ENCODE measurements around the gene TRIM3.

The TRIM3 gene

GRCh38 chr11:6437423-6437822 lies 36.3 kb downstream of the TRIM3 start:
- no peak for DNase-seq

DNA sequence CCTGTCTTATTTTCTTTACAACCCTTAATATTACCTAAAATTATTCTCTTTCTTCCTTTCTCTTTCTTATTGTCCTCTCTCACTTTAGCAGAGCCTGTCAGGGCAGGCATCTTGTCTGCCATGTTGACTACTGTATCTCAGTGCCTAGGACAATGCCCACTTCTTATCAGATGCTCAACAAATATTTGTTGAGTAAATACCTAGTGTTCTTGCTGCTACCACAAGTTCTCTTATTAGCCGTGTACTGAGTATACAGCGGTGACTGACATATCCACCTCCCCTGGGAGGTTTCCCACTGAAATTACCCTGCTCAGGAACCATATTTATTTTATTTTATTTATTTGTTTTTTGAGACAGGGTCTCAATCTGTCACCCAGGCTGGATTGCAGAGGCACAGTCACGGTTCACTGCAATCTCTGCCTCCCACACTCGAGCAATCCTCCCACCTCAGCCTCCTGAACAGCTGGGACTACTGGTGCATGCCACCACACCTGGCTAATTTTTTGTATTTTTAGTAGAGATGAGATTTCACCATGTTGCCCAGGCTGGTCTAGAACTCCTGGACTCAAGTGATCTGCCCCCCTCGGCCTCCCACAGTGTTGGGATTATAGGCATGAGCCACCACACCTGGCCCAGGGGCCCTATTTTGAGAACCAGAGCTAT lies 39.6 kb downstream of the TRIM3 start:
- no peak for DNase-seq

- DNase-seq, result no peak
Measured at GRCh38 chr11:6431861-6432260, 41.9 kb downstream of the TRIM3 start.

DNA sequence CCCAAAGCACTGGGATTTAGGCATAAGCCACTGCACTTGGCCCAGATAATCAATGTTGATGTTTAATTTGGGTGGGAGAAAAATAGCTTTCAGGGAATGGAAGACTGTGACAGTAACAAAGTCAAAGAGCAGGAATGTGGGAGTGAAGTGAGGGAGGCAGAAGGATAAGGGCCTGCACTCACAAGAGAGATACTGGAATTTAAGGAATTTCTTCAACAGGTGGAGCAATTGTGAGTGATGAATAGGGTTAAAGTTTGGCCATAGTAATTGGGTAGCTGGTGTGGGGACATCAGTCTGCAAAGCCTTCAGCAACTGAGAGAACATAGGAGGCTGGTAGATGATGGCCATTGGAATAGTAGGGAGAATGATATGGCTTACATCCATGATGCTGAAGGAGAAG lies 46.2 kb downstream of the TRIM3 start:
- DNase-seq, result no peak

- no peak for DNase-seq
Measured at GRCh38 chr11:6420677-6421076, 53.1 kb downstream of the TRIM3 start.

GRCh38 chr11:6419009-6419631 lies 54.6 kb downstream of the TRIM3 start, which contains the start of gene APBB1:
TSS of gene APBB1 (minus strand) at chr11:6419094. CDS start at chr11:6411347, 7,747 bp downstream.
- DNase-seq, result peak; percentile 60 to 83 (median 71)

DNA sequence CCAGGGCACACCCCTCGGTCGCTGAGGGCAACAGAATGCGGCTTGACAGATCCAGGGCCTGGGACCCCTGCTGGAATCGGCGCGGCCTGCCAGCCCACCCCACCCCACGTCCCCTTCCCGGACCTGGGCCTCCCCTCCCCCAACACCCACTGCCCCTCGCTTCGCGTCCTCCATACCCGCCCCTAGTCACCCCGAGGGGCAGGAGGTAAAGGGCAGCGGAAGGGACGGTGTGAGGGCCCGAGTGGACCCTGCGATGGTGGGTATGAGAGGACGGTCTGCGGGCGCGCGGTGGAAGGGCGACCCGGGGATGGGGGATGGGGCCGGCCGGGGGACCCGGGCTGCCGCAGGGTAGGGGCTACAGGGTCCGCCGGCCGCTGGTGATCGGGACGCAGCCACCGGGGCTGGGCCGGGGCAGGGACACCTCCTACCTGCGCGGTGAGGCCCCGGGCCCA lies 55.2 kb downstream of the TRIM3 start:
- peak in 2 of 6 experiments; percentile 24 for DNase-seq

DNA sequence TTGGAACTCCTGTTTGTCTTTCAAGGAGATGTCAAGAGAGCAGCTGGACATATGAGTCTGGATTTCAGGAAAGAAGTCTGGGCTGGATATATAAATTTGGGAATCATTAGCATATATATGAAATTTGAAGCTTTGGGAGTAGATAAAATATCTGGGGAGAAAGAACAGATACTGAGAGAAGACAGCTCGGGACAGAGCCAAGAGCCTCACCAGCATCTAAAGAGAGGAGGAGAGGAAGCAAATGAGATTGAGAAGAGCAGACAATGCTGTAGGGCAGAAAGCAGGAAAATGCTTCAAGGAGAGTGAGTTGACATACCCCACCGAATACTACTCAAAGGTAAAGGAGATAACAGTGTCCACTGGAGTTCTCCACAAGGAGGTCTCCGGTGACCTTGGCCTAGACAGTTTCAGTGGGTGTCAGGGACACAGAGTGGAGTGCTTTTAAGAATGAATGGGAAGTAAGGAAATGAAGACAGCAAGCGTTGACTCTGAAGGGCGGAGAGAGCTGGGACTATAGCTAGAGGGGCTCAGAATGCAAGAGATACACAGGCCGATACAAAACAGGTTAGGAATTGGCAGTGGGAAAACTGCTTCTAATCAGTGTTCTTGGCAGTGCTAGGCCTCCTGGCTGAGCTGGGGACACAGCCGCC lies 55.7 kb downstream of the TRIM3 start:
- peak in 2 of 6 experiments; percentile 16 to 57 for DNase-seq

- no peak for DNase-seq
Measured at GRCh38 chr11:6415797-6416196, 57.9 kb downstream of the TRIM3 start.

DNA sequence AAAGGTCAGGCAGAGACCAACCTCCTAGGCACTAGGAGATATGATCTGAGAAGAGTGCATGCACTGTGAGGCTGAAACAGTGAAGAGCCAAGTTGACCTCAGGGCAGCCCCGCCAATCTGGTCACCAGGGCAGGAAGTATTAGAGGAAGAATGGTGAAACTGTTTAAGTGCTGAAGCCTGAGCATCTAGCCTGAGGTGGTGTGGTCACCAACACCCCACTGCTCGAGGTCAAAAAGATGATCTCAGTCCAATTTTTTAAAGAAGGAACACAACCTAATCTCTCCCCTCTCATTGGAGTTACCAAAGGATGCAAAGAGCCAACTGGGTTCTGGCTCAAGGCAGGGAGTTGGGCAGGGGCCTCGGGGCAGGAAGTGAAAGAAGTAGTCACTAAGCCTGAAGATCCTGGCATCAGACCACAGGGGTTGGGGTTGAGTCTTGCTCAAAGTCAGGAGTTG lies 58.8 kb downstream of the TRIM3 start:
- peak in 1 of 6 experiments; percentile 12 for DNase-seq

DNA sequence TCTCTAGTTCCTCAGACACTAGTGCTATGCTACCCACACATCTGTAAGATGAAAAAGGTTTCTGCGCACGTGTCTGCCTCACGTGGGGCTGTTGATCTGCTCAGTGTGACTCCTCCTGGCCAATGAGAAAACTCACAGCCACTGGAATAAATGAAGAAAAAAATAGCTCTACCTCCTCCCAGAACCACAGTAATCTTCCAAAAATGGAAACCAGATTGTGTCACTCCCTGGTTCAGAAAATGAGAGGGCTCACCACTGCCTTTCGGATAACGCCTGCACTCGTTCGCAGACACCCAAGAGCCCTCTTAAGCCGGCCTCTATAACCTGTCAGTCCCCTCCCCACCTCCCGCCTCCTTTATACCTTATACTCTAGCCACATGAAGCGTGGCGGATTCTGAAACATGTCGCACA lies 59.9 kb downstream of the TRIM3 start:
- DNase-seq, result peak; percentile 65 to 87 (median 84)

- no peak for DNase-seq
Measured at GRCh38 chr11:6411594-6412031, 62.1 kb downstream of the TRIM3 start.

DNA sequence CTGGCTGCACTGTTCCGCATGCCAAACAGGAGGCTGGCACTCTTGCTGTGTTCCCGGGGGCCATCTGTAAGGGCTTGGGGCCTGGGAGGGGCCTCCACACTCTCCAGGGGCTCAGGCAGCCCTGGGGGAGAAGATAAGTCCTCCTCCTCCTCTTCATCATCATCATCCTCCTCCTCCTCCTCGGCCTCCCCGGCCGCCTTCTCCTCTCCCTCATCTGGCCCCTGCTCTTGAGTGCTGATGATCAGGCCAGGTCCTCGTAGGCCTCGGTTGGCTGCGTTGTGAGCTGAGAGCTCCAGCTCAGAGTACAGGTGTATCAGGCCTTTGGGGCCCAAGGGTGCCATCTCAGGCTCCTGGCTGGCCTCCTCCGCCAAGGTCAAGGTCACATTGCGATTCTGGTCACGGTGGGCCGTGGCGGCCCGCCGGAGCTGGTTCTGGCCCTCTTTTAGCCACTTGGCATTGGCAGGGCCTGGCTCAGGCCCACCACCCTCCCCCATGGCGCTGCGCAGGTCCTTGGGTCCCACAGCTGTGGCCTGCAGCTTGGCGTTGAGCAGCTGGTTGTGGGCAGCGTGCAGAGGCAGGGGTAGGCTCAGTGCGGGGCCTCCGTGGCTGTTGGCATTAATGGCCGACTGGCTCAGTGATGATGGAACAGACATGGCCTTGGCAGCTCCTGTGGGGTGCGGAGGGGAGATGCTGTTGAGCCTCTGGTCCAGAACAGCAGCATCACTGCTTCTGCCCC lies 62.9 kb downstream of the TRIM3 start:
- DNase-seq, result no peak

GRCh38 chr11:6406370-6406769 lies 67.4 kb downstream of the TRIM3 start:
- no peak for DNase-seq

DNA sequence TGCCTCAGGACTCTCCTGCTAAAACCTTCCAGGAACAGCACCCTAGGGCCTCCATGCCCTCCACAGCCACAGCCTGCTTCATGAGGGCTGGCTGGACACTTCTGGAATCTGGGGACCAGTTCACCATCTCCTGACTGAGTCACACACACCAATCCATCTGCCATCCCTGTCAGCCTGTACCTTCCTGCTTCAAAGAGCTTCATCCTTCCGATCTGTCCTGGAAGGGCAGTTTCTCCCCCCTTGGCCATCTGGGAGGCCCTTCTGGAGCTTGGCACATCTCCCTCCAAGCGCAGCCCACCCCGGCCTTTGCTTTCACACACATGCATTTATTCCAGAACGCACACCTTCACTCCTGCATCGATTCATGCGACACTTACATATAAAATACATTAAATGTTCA lies 67.9 kb downstream of the TRIM3 start:
- DNase-seq, result no peak

DNA sequence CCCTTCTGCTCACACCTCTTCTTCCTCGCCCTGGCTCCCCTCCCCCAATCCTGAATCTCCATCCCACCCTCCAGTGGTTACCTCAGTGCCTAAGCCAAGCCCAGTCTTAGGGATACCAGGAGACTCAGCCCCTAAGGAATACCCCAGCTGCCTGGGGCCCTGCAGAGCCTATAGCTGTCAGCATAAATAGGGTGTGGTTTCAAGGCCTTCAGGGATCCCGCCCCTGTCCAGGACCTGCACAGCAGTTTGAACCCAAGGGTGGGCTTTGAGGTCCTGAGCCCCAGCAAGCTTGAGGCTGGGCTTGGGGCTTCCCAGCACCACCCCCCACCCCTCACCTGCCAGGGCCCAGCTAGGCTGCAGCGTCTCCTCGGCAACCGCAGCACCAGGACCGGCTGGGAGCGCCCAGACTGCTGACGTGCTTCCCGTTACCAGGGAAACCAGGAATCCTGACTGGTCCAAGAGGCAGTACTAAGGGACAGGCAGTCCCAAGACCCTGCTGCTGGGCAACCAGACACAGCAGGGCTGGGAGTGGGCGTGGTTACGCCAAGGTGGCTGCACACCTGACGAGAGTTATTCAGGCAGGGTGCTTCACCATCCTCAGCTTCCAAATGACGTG lies 68.6 kb downstream of the TRIM3 start:
- peak in 3 of 6 experiments; percentile 7 to 18 (median 10) for DNase-seq

DNA sequence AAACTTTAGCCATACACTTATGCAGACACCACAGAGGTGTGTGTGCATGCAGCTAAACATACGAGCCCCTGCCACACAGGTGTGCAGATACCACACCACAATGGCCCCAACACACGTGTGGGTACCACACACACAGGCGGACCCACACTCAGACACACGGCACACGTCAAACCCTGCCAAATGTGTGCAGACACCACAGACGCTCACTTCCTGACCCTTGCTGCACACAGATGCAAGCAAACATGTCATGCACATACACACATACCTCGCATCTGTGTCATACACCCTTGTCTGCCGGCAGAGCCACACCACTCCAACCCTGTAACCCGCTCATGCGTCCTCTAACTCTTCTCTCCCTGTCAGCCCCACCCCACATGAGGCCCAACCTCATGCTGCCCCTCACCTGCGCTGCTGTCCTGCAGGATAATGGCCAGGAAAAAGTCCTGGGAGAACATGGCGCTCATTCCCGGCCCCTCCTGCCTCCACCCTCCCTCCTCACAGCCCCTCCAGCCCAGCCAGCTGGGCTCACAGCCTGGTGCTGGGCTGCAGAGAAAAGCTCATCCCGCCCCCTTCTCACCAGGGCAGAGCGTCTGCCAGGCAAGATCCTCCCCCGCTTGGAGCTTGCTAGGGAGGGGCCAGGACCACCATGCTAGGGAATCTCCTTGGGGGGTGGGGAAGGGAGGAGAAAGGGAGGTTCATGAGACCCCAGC lies 69.2 kb downstream of the TRIM3 start:
- peak; percentile 24 to 68 (median 57) for DNase-seq

- DNase-seq, result no peak
Measured at GRCh38 chr11:6403539-6403938, 70.2 kb downstream of the TRIM3 start.

- DNase-seq, result peak; percentile 70 to 98 (median 90)
Measured at GRCh38 chr11:6402561-6402981, 71.2 kb downstream of the TRIM3 start.

DNA sequence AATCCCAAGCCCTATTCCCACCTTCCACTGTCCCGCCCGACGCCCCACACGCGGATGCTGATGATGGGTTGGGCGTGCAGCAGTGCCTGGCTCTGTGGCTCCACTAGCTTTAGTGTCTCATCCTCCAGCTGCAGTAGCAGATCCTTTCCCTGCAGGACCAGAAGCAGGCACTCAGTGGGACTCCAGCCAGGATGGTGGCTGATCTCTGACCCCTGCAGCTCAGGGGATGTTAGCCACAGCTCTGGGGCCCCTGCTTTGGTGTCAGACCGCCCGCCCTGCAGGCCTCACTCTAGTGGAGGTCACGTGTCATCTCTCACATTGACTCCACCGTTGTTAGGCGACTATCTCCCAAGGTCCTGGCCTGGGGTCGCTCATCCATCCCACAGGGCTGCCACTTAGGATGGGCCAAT lies 71.7 kb downstream of the TRIM3 start:
- DNase-seq, result peak in 3 of 6 experiments; percentile 40 to 78 (median 54)

GRCh38 chr11:6401464-6401863 lies 72.3 kb downstream of the TRIM3 start:
- peak in 1 of 6 experiments; percentile 13 for DNase-seq
